OCI-LY7 (cell line): ENCODE measurements around the gene CARD18. TPM values are rescaled to one million over a fixed set of nuclear protein-coding genes. Genes with fewer than 3 reads are reported as not detected.
"Not testable (repeated sequence)": the region's sequence is repeated elsewhere in the genome, so short reads cannot be mapped to it uniquely, and the experiment has no call there.

Experiments used
- BruUV-seq: library from RNA; stranded (reverse); fragments of 400-500 nt; replicated peaks from 2 replicates; lab custom pipeline; 2021; lab: Mats Ljungman, UMichigan
- CTCF ChIA-PET: fragments of 300-600 bp; sonication (Branson Sonifier 250); formaldehyde crosslinking; loops from one replicate; lab custom pipeline; 2022; ENCODE audit warnings: antibody characterized with exemption; ENCODE audit not compliant: unreplicated experiment; lab: Charles Lee
- POLR2A ChIA-PET: fragments of 300-600 bp; sonication (Branson Sonifier 250); formaldehyde crosslinking; loops from one replicate; lab custom pipeline; 2022; ENCODE audit warnings: antibody characterized with exemption; lab: Charles Lee
- DNase-seq: peaks from one replicate; pipeline ENCODE4 v3.0.0-alpha.2; 2015; ENCODE audit warnings: low spot score
- H2AFZ ChIP-seq: fragments of 200-600 bp; sonication (generic), shearing (Covaris generic); 2 replicates; pipeline ENCODE4 v1.6.1; 2014; ENCODE audit warnings: mild to moderate bottlenecking, antibody characterized with exemption, low read length, moderate library complexity
- H3K27ac ChIP-seq: fragments of 200-600 bp; sonication (generic); 2 replicates; pipeline ENCODE4 v1.5.1; 2014; ENCODE audit warnings: mixed run types, low read depth, mild to moderate bottlenecking, moderate library complexity, low read length, inconsistent platforms; ENCODE audit not compliant: poor library complexity, severe bottlenecking
- H3K36me3 ChIP-seq: fragments of 200-600 bp; sonication (generic); 2 replicates; pipeline ENCODE4 v1.6.1; 2014; ENCODE audit warnings: mild to moderate bottlenecking, antibody characterized with exemption, low read length, moderate library complexity, mixed read lengths; ENCODE audit not compliant: insufficient read depth
- H3K4me1 ChIP-seq: fragments of 200-600 bp; sonication (generic); 2 replicates; pipeline ENCODE4 v1.5.1; 2014; ENCODE audit warnings: mild to moderate bottlenecking, low read length; ENCODE audit not compliant: insufficient read depth, poor library complexity, severe bottlenecking
- H3K4me2 ChIP-seq: fragments of 200-600 bp; sonication (generic); 2 replicates; pipeline ENCODE4 v1.6.1; 2014; ENCODE audit warnings: mild to moderate bottlenecking, low read length
- H3K4me3 ChIP-seq: fragments of 200-600 bp; sonication (generic); 2 replicates; pipeline ENCODE4 v1.5.1; 2014; ENCODE audit warnings: mild to moderate bottlenecking, low read depth, low read length; ENCODE audit not compliant: poor library complexity, severe bottlenecking
- H3K79me2 ChIP-seq: fragments of 200-600 bp; sonication (generic); 2 replicates; pipeline ENCODE4 v1.6.1; 2016; ENCODE audit warnings: low read depth, mild to moderate bottlenecking, low read length, moderate library complexity, mixed read lengths; ENCODE audit not compliant: insufficient read depth
- H3K9me2 ChIP-seq: fragments of 200-600 bp; sonication (generic); 2 replicates; pipeline ENCODE4 v1.6.1; 2016; ENCODE audit warnings: mild to moderate bottlenecking, low read length, mixed read lengths; ENCODE audit not compliant: insufficient read depth
- H3K9me3 ChIP-seq: fragments of 200-600 bp; sonication (generic); 2 replicates; pipeline ENCODE4 v1.6.1; 2014; ENCODE audit warnings: mild to moderate bottlenecking, mixed run types, low read length, mixed read lengths
- H4K20me1 ChIP-seq: fragments of 200-600 bp; sonication (generic); 2 replicates; pipeline ENCODE4 v1.6.1; 2014; ENCODE audit warnings: mild to moderate bottlenecking, antibody characterized with exemption, low read length, moderate library complexity, mixed read lengths; ENCODE audit not compliant: insufficient read depth
- CTCF ChIP-seq: fragments of 200-600 bp; sonication (generic); conservative IDR thresholded peaks from 2 replicates; pipeline ENCODE4 v1.5.1; 2014; ENCODE audit warnings: mild to moderate bottlenecking, antibody characterized with exemption, low read length, moderate library complexity, mixed read lengths
- EZH2phosphoT487 ChIP-seq: fragments of 200-600 bp; sonication (generic); IDR thresholded peaks from 2 replicates; pipeline ENCODE4 v1.6.1; 2018; ENCODE audit warnings: low read depth, borderline replicate concordance, mild to moderate bottlenecking, mixed run types, antibody characterized with exemption, low read length, moderate library complexity, mixed read lengths
- intact Hi-C: fragments of 100-400 bp; cut with micrococcal nuclease; formaldehyde crosslinking; loops from one replicate; pipeline ENCODE4 v1.10.0; 2022; ENCODE audit not compliant: unreplicated experiment
- total RNA-seq, 2 experiments: library from RNA; depleted of rRNA in 1 of 2; stranded (reverse); fragments of >200 nt in 1 of 2; shearing (Covaris generic) in 1 of 2; gene quantifications; 2 replicates each; pipeline ENCODE4 v1.2.3, GENCODE V29; 2014 to 2022

Gene CARD18
- total RNA-seq, 2 experiments from 2014 or later, result not detected

- BruUV-seq, result no TSS peak
- no peak for TF ChIP-seq EZH2phosphoT487
- no peak for TF ChIP-seq CTCF
- intact Hi-C loops, result no loop called here
- H3K27ac ChIP-seq, result no peak overlapping the region
- ChIA-PET POLR2A (no interaction called here), CTCF (no interaction called here)
- no peaks in the 10 kb centered on the region for H3K9me3 ChIP-seq
- no peaks in the 10 kb centered on the region for H4K20me1 ChIP-seq
- no peak overlapping the region for H3K4me2 ChIP-seq
- no peak for DNase-seq
- H3K79me2 ChIP-seq, result no peaks in the 10 kb centered on the region
- no peak overlapping the region for H2AFZ ChIP-seq
- H3K4me3 ChIP-seq, result no peak overlapping the region
- H3K9me2 ChIP-seq, result no peaks in the 10 kb centered on the region
- H3K36me3 ChIP-seq, result no peaks in the 10 kb centered on the region
- H3K4me1 ChIP-seq, result no peaks in the 10 kb centered on the region
Observed at GRCh38 chr11:105100981-105101630, 38.5 kb downstream of the CARD18 start.

- BruUV-seq, result no TSS peak
- Histone ChIP-seq H2AFZ (no peak overlapping the region), H3K4me1 (no peaks in the 10 kb centered on the region), H3K36me3 (no peaks in the 10 kb centered on the region), H3K9me2 (no peaks in the 10 kb centered on the region), H3K27ac (no peak overlapping the region), H4K20me1 (no peaks in the 10 kb centered on the region), H3K4me2 (no peak overlapping the region), H3K79me2 (no peaks in the 10 kb centered on the region), H3K4me3 (no peak overlapping the region), H3K9me3 (no peaks in the 10 kb centered on the region)
- intact Hi-C loops, result no loop called here
- DNase-seq, result no peak
- TF ChIP-seq EZH2phosphoT487, result no peak
- TF ChIP-seq CTCF, result no peak
- CTCF ChIA-PET, result no interaction called here
- POLR2A ChIA-PET, result no interaction called here
Observed at GRCh38 chr11:105100206-105100605, 39.4 kb downstream of the CARD18 start.

GRCh38 chr11:105099594-105099993 lies 40.0 kb downstream of the CARD18 start:
- intact Hi-C loops, BruUV-seq, H3K9me3 ChIP-seq, DNase-seq, H3K36me3 ChIP-seq, H3K9me2 ChIP-seq, H4K20me1 ChIP-seq, H3K4me1 ChIP-seq, H2AFZ ChIP-seq, CTCF ChIA-PET, POLR2A ChIA-PET, H3K4me2 ChIP-seq, H3K79me2 ChIP-seq, H3K4me3 ChIP-seq, H3K27ac ChIP-seq: not testable (repeated sequence)
